HG03460 (cell line): ENCODE data around the gene HDHD3.

Source experiments
- ATAC-seq: cut with Tn5 transposase; IDR thresholded peaks from one replicate; pipeline ENCODE4 v1.9.1; 2021; ENCODE audit not compliant: unreplicated experiment

HDHD3 gene

GRCh38 chr9:113340011-113340699 lies 36.6 kb downstream of the HDHD3 start, which contains the start of gene WDR31:
WDR31 (minus strand) TSS chr9:113340275; CDS start chr9:113332022, 8,253 bp downstream.
- peak; percentile 98 for ATAC-seq

DNA sequence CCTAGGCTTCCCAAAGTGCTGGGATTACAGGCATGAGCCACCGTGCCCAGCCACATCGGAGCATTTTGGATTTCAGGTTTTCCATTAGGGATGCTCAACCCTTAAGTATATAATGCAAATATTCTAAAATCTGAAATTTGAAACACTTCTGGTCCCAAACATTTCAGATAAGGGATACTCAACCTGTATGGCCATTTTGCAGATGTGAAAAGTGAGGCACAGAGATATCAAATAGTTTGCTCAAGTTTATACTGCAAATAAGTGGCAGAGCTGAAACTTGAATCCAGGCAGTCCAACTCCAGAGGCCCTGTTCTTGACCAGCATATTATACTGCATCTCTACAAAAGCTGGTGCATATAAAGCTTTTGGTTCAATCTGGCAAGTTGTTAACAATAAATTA lies 39.1 kb downstream of the HDHD3 start:
- no peak for ATAC-seq

- ATAC-seq: no peak
Observed at GRCh38 chr9:113331780-113332179, 45.0 kb downstream of the HDHD3 start.

- no peak for ATAC-seq
Observed at GRCh38 chr9:113328045-113328782, 48.6 kb downstream of the HDHD3 start.

- ATAC-seq: no peak
Observed at GRCh38 chr9:113326230-113326629, 50.6 kb downstream of the HDHD3 start.
